ENCODE data around the gene MTMR10. TPM values are rescaled to one million over a fixed set of nuclear protein-coding genes. Genes with fewer than 3 reads are reported as not detected.

Gene MTMR10
- total RNA-seq (10 to 100 TPM; 21.2 to 50.8 (median 34.0) TPM), polyA plus RNA-seq (1 to 10 TPM; 4.0 to 9.4 TPM), total RNA-seq (61.2 reads per million, percentile 75 among the genes with 10 or more reads in this experiment)

DNA sequence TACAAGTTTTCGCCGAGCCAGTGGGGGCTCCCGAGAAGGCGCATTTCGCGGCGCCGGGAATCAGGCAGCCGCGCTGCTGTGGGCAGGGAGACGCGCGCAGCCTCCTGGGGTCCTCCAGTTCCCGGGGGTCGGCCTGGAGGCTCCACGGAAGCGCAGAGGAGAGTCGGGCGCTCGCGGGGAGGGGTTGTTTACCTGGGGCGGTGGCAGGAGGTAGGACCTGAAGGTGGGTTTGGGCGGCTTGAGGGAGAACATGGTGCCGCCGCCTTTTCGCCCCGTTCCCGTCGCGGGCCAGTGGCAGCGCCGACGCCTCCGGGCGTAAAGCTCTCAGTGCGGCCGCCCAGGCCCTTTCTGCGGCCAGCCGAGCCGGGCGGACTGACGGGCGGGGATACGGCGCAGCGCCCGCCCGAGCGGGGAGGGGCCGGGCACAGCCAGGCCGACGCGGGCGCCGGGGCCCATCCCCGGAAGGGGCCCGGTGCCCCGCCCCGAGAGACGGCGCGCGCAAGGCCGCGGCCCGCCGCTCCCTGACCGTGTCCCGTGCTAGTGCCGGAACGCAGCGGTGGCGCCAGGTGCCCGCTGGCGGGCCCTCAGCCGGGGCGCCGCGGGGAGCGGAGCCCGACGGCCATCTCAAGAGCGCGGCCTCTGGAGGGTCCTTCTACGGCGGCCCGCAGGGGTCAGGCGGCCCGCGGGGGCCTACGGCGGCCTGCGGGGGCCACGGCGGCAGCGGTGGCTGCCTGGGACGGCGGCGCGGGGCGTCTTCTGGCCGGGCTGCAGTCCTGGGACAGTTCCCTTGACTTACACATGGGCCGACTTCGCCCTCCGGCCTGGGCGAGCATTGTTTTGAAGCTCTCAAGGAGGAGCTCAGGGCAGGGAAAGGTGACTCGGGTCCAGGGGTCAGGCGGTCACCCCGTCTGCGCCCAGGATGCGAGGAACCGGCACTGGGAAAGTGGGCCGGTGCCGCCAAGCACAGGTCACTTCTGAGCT is at the start of gene MTMR10:
TSS of gene MTMR10 (minus strand) at position 374 of the 981 bp plus-strand sequence. CDS start at position 252, 122 bp downstream.
- peak within 1 kb of the TSS; percentile 90 to 98 (median 93) for H3K27ac Mint-ChIP-seq
- POLR2A ChIA-PET: interaction anchor here (1.1 to 3.0 kb wide), 6 partner anchors 10 to 493 kb away, joined by 3 to 21 read pairs (median 6); no protein-coding TSS in a partner anchor
- peak; percentile 54 to 84 (median 82) for DNase-seq
- CTCF ChIA-PET: interaction anchor here (0.6 kb wide), 1 partner anchor 23 kb away, joined by 3 read pairs; no protein-coding TSS in a partner anchor
- peaks cover 0 to 13% (median 0%) of the 10 kb centered on the region in 5 donors for H3K27me3 Mint-ChIP-seq
- Histone ChIP-seq H3K4me3 (ENCODE audit: low read length) (peak within 1 kb of the TSS; percentile 96), H3K27ac (ENCODE audit: low read depth, low read length) (peak within 1 kb of the TSS; percentile 89), H3K4me1 (ENCODE audit: control insufficient read depth in 2 of 2, insufficient read depth in 2 of 2, low read length in 2 of 2) (peaks cover 23 to 27% of the 10 kb centered on the region in 2 donors), H3K27me3 (ENCODE audit: control insufficient read depth in 2 of 2, insufficient read depth in 2 of 2, low read length in 2 of 2) (no peaks in the 10 kb centered on the region), H3K36me3 (ENCODE audit: control insufficient read depth in 2 of 3, insufficient read depth in 3 of 3, low read length in 3 of 3) (peaks cover 0 to 6% (median 0%) of the 10 kb centered on the region in 3 experiments), H3K9me3 (ENCODE audit: control insufficient read depth in 2 of 3, low read length in 3 of 3) (no peaks in the 10 kb centered on the region)
- H3K9me3 Mint-ChIP-seq: peaks cover 0 to 8% (median 0%) of the 10 kb centered on the region in 11 donors
- H3K4me3 Mint-ChIP-seq: peak within 1 kb of the TSS; percentile 91 to 97 (median 95)
- ATAC-seq: peak; percentile 96
- intact Hi-C loops (cut with micrococcal nuclease): loop anchor here (1.0 to 10.0 kb wide), 14 partner anchors 15 to 879 kb away; partner anchors contain the start of genes FAN1 (in 1 of the 2), KLF13 (in 1 of the 2) and OTUD7A (in 1 of the 2)
- H3K36me3 Mint-ChIP-seq: peaks cover 0 to 8% (median 3%) of the 10 kb centered on the region in 5 donors
- peaks cover 22 to 48% (median 36%) of the 10 kb centered on the region in 7 donors for H3K4me1 Mint-ChIP-seq

GRCh38 chr15:31040611-31041010 is 49.2 kb upstream of the MTMR10 start:
- Mint-ChIP-seq H3K36me3 (no peaks in the 10 kb centered on the region), H3K4me3 (no peak overlapping the region), H3K27ac (no peak overlapping the region), H3K9me3 (no peaks in the 10 kb centered on the region), H3K4me1 (peaks cover 0 to 2% (median 0%) of the 10 kb centered on the region in 7 donors), H3K27me3 (peaks cover 0 to 16% (median 7%) of the 10 kb centered on the region in 5 donors)
- H3K4me3 ChIP-seq (ENCODE audit: low read length): no peak overlapping the region
- ChIA-PET POLR2A (no interaction called here), CTCF (no interaction called here)
- H3K27ac ChIP-seq (ENCODE audit: low read depth, low read length): no peak overlapping the region
- no peaks in the 10 kb centered on the region for H3K36me3 ChIP-seq (ENCODE audit: control insufficient read depth in 2 of 3, insufficient read depth in 3 of 3, low read length in 3 of 3)
- no peaks in the 10 kb centered on the region for H3K4me1 ChIP-seq (ENCODE audit: control insufficient read depth in 2 of 2, insufficient read depth in 2 of 2, low read length in 2 of 2)
- H3K9me3 ChIP-seq (ENCODE audit: control insufficient read depth in 2 of 3, low read length in 3 of 3): no peaks in the 10 kb centered on the region
- ATAC-seq: no peak
- intact Hi-C loops (cut with micrococcal nuclease): no loop called here
- H3K27me3 ChIP-seq (ENCODE audit: control insufficient read depth in 2 of 2, insufficient read depth in 2 of 2, low read length in 2 of 2): no peaks in the 10 kb centered on the region
- DNase-seq: no peak

GRCh38 chr15:31039961-31040360 is 48.5 kb upstream of the MTMR10 start:
- Histone ChIP-seq H3K27me3 (ENCODE audit: control insufficient read depth in 2 of 2, insufficient read depth in 2 of 2, low read length in 2 of 2) (no peaks in the 10 kb centered on the region), H3K9me3 (ENCODE audit: control insufficient read depth in 2 of 3, low read length in 3 of 3) (no peaks in the 10 kb centered on the region), H3K4me3 (ENCODE audit: low read length) (no peak overlapping the region), H3K36me3 (ENCODE audit: control insufficient read depth in 2 of 3, insufficient read depth in 3 of 3, low read length in 3 of 3) (no peaks in the 10 kb centered on the region), H3K4me1 (ENCODE audit: control insufficient read depth in 2 of 2, insufficient read depth in 2 of 2, low read length in 2 of 2) (no peaks in the 10 kb centered on the region), H3K27ac (ENCODE audit: low read depth, low read length) (no peak overlapping the region)
- no peaks in the 10 kb centered on the region for H3K36me3 Mint-ChIP-seq
- H3K9me3 Mint-ChIP-seq: no peaks in the 10 kb centered on the region
- no peak for ATAC-seq
- H3K27me3 Mint-ChIP-seq: peaks cover 0 to 13% (median 7%) of the 10 kb centered on the region in 5 donors
- H3K4me3 Mint-ChIP-seq: no peak overlapping the region
- no peak for DNase-seq
- H3K27ac Mint-ChIP-seq: peak overlapping the region in 1 of 9 donors; percentile 7
- ChIA-PET CTCF (no interaction called here), POLR2A (no interaction called here)
- intact Hi-C loops (cut with micrococcal nuclease): no loop called here
- H3K4me1 Mint-ChIP-seq: peaks cover 0 to 2% (median 0%) of the 10 kb centered on the region in 7 donors

DNA sequence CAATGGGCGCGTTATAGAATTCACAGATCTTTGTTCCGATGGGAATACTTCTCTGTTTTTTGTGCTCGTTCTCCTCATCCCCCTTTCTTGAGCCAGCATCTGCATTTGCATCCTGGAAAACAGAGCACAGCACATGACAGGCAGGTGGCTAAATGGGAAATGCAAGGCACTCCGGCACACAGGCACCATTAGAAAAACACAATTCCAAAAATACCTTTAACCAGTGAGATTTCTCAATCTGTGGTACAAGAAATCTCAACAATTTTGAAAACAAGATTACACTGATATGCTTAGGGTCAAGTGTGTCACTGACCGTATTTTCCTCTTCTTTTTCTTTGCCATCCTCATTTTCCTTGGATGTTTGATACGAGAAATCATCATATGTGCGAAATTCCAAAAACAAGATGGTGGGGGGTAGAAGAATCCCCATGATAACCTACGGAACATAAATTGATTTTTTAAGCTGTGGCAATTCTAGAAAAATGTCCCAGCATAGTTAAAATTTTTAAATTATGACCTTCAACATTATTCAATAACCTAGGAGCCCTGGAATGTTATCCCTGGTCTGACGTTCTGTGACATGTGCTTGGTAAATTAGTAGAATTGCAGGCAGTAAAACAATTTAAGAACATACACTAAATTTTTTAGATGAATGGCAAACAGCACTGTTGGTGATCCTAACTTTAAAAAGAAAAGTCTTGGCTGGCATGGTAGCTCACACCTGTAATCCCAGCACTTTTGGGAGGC is 46.5 kb upstream of the MTMR10 start:
- Mint-ChIP-seq H3K4me1 (peaks cover 0 to 5% (median 0%) of the 10 kb centered on the region in 7 donors), H3K9me3 (no peaks in the 10 kb centered on the region), H3K27ac (no peak overlapping the region), H3K36me3 (no peaks in the 10 kb centered on the region), H3K4me3 (no peak overlapping the region), H3K27me3 (peaks cover 0 to 8% (median 4%) of the 10 kb centered on the region in 5 donors)
- ChIA-PET CTCF (no interaction called here), POLR2A (no interaction called here)
- no peak for ATAC-seq
- DNase-seq: no peak
- Histone ChIP-seq H3K9me3 (ENCODE audit: control insufficient read depth in 2 of 3, low read length in 3 of 3) (no peaks in the 10 kb centered on the region), H3K27ac (ENCODE audit: low read depth, low read length) (no peak overlapping the region), H3K36me3 (ENCODE audit: control insufficient read depth in 2 of 3, insufficient read depth in 3 of 3, low read length in 3 of 3) (no peaks in the 10 kb centered on the region), H3K27me3 (ENCODE audit: control insufficient read depth in 2 of 2, insufficient read depth in 2 of 2, low read length in 2 of 2) (no peaks in the 10 kb centered on the region), H3K4me1 (ENCODE audit: control insufficient read depth in 2 of 2, insufficient read depth in 2 of 2, low read length in 2 of 2) (no peaks in the 10 kb centered on the region), H3K4me3 (ENCODE audit: low read length) (no peak overlapping the region)
- intact Hi-C loops (cut with micrococcal nuclease): no loop called here

DNA sequence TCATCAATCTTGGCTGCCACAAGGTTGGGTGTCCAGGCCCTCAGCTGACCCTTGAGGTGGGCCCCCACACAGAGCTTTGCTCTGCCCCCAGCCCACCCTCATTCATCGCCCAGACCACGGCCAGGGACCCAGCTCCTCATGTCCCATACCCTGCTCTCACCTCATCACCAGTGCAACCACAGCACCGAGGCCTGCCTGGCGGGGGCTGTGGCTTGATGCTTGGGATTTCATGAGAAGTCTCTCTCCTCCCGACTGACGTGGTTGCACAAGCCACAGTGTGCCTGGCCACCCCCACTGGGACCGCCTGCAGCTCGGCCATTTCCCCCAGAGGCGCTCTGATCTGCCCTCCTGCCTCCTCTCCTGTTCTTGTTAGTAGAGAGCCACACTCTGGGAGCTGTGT is 45.4 kb upstream of the MTMR10 start:
- Histone ChIP-seq H3K27ac (ENCODE audit: low read depth, low read length) (no peak overlapping the region), H3K36me3 (ENCODE audit: control insufficient read depth in 2 of 3, insufficient read depth in 3 of 3, low read length in 3 of 3) (no peaks in the 10 kb centered on the region), H3K4me3 (ENCODE audit: low read length) (no peak overlapping the region), H3K27me3 (ENCODE audit: control insufficient read depth in 2 of 2, insufficient read depth in 2 of 2, low read length in 2 of 2) (no peaks in the 10 kb centered on the region), H3K4me1 (ENCODE audit: control insufficient read depth in 2 of 2, insufficient read depth in 2 of 2, low read length in 2 of 2) (no peaks in the 10 kb centered on the region), H3K9me3 (ENCODE audit: control insufficient read depth in 2 of 3, low read length in 3 of 3) (no peaks in the 10 kb centered on the region)
- intact Hi-C loops (cut with micrococcal nuclease): no loop called here
- Mint-ChIP-seq H3K27me3 (peaks cover 0 to 8% (median 4%) of the 10 kb centered on the region in 5 donors), H3K27ac (no peak overlapping the region), H3K9me3 (no peaks in the 10 kb centered on the region), H3K36me3 (no peaks in the 10 kb centered on the region), H3K4me3 (no peak overlapping the region), H3K4me1 (peaks cover 0 to 5% (median 0%) of the 10 kb centered on the region in 7 donors)
- DNase-seq: no peak
- no peak for ATAC-seq
- ChIA-PET CTCF (no interaction called here), POLR2A (no interaction called here)

GRCh38 chr15:31035610-31036009 is 44.2 kb upstream of the MTMR10 start:
- DNase-seq (no peak), ATAC-seq (no peak)
- Histone ChIP-seq H3K27ac (ENCODE audit: low read depth, low read length) (no peak overlapping the region), H3K4me3 (ENCODE audit: low read length) (no peak overlapping the region), H3K4me1 (ENCODE audit: control insufficient read depth in 2 of 2, insufficient read depth in 2 of 2, low read length in 2 of 2) (no peaks in the 10 kb centered on the region), H3K36me3 (ENCODE audit: control insufficient read depth in 2 of 3, insufficient read depth in 3 of 3, low read length in 3 of 3) (no peaks in the 10 kb centered on the region), H3K9me3 (ENCODE audit: control insufficient read depth in 2 of 3, low read length in 3 of 3) (no peaks in the 10 kb centered on the region), H3K27me3 (ENCODE audit: control insufficient read depth in 2 of 2, insufficient read depth in 2 of 2, low read length in 2 of 2) (no peaks in the 10 kb centered on the region)
- Mint-ChIP-seq H3K9me3 (no peaks in the 10 kb centered on the region), H3K27me3 (peaks cover 0 to 13% (median 4%) of the 10 kb centered on the region in 5 donors), H3K4me3 (no peak overlapping the region), H3K36me3 (no peaks in the 10 kb centered on the region), H3K27ac (no peak overlapping the region), H3K4me1 (peaks cover 0 to 7% (median 0%) of the 10 kb centered on the region in 7 donors)
- ChIA-PET CTCF (no interaction called here), POLR2A (no interaction called here)
- intact Hi-C loops (cut with micrococcal nuclease): no loop called here

Measured in naive thymus-derived CD4-positive, alpha-beta T cell (primary cell).